Measurements from ENCODE around the gene TSNAXIP1.

DNA sequence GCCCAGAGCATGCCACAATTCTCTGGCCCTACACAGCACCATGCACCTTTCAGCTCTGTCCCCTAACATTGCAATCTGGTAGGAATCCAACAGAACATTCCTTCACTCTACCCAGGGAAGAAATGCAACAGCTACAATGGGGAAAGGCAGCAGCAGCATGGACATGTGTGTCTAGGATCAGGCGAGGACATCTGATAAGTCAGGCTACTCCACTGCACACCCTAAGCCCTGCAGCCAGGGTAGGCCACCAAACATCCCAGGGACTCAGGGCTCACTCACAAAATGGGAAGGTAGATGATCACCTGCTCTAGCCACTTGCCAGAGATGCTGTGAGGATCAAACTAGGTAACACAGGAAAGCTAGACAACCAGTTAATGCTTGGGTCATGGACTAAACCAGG, 5.4 kb upstream of the TSNAXIP1 start:
- no peak for TF ChIP-seq CTCF (conservative IDR thresholded peaks at IDR 0.05; ENCODE audit: low read length)
- TF ChIP-seq EZH2phosphoT487 (IDR thresholded peaks at IDR 0.05; ENCODE audit: borderline replicate concordance): no peak

Measured in Loucy (cell line).